ENCODE measurements around the gene MYRF.
A peak's percentile ranks its signal among the peaks of the same experiment; 100 is the strongest.

The MYRF gene

GRCh38 chr11:61774411-61774810 lies 22.0 kb downstream of the MYRF start:
- DNase-seq (ENCODE audit: low read depth in 1 of 2, low spot score in 1 of 2), result no peak

GRCh38 chr11:61775106-61775505 lies 22.7 kb downstream of the MYRF start:
- DNase-seq (ENCODE audit: low read depth in 1 of 2, low spot score in 1 of 2), result no peak

GRCh38 chr11:61775606-61776554 lies 23.4 kb downstream of the MYRF start:
- DNase-seq (ENCODE audit: low read depth in 1 of 2, low spot score in 1 of 2), result no peak

GRCh38 chr11:61776561-61777075 lies 24.2 kb downstream of the MYRF start:
- peak; percentile 29 to 32 for DNase-seq (ENCODE audit: low read depth in 1 of 2, low spot score in 1 of 2)

- peak; percentile 11 to 30 for DNase-seq (ENCODE audit: low read depth in 1 of 2, low spot score in 1 of 2)
Observed at GRCh38 chr11:61777234-61778090, 25.0 kb downstream of the MYRF start.

- DNase-seq (ENCODE audit: low read depth in 1 of 2, low spot score in 1 of 2), result no peak
Observed at GRCh38 chr11:61778357-61778886, 26.0 kb downstream of the MYRF start.

GRCh38 chr11:61778920-61779650 lies 26.6 kb downstream of the MYRF start:
- DNase-seq (ENCODE audit: low read depth in 1 of 2, low spot score in 1 of 2), result no peak

- DNase-seq (ENCODE audit: low read depth in 1 of 2, low spot score in 1 of 2), result no peak
Observed at GRCh38 chr11:61779666-61780525, 27.5 kb downstream of the MYRF start.

- no peak for DNase-seq (ENCODE audit: low read depth in 1 of 2, low spot score in 1 of 2)
Observed at GRCh38 chr11:61780581-61781162, 28.2 kb downstream of the MYRF start.

- no peak for DNase-seq (ENCODE audit: low read depth in 1 of 2, low spot score in 1 of 2)
Observed at GRCh38 chr11:61781585-61781984, 29.1 kb downstream of the MYRF start.

GRCh38 chr11:61782299-61782698 lies 29.9 kb downstream of the MYRF start:
- DNase-seq (ENCODE audit: low read depth in 1 of 2, low spot score in 1 of 2), result no peak

GRCh38 chr11:61782841-61783240 lies 30.4 kb downstream of the MYRF start:
- no peak for DNase-seq (ENCODE audit: low read depth in 1 of 2, low spot score in 1 of 2)

- DNase-seq (ENCODE audit: low read depth in 1 of 2, low spot score in 1 of 2), result no peak
Observed at GRCh38 chr11:61783717-61784505, 31.5 kb downstream of the MYRF start.

- DNase-seq (ENCODE audit: low read depth in 1 of 2, low spot score in 1 of 2), result no peak
Observed at GRCh38 chr11:61784506-61784805, 32.0 kb downstream of the MYRF start.

GRCh38 chr11:61785837-61786402 lies 33.5 kb downstream of the MYRF start:
- no peak for DNase-seq (ENCODE audit: low read depth in 1 of 2, low spot score in 1 of 2)

- DNase-seq (ENCODE audit: low read depth in 1 of 2, low spot score in 1 of 2), result no peak
Observed at GRCh38 chr11:61787928-61788491, 35.6 kb downstream of the MYRF start.

- DNase-seq (ENCODE audit: low read depth in 1 of 2, low spot score in 1 of 2), result no peak
Observed at GRCh38 chr11:61791737-61792309, 39.4 kb downstream of the MYRF start.
